GM21576 (cell line): Measurements from ENCODE around the gene PHYHIPL.

Source experiments
- ATAC-seq: cut with Tn5 transposase; IDR thresholded peaks from one replicate; pipeline ENCODE4 v1.9.1; 2021; ENCODE audit warnings: mild to moderate bottlenecking, moderate library complexity; ENCODE audit not compliant: unreplicated experiment

PHYHIPL gene

DNA sequence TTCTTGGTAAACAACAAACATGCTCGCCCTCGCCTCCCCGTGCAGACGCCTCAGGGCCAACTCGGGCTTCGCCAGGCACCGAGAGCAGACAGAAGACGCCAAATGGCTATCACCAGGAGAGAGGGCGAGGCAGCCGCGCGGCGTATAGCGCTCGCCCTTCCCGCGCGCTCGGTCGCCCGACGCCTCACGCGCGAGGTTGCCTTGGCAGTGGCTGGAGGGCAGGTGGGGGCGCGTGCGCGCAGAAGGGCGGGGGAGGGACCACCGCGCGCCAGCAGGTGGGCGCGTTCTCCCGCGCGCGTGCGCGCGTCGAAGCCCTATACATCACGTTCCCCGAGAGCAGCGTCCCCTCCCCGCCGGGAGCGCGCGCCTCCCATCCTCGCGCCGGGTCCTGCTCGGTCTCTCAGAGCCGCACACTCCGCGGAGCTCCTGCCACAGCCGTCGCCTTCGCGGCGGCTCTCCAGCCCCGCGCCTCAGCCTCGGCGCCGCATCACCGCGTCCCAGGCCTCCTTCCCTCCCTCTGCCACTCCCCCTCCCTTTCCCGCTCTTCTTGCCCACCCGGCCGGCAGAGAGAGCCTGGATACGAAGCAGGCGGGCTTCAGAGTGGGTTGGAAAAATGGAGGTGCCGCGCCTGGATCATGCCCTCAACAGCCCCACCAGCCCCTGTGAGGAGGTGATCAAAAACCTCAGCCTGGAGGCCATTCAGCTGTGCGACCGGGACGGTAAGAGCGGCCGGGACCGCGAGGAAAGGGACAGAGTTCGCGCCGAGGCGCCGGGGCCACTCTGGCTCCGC is at the start of gene PHYHIPL:
PHYHIPL (plus strand) TSS at position 403 of the 790 bp plus-strand sequence; CDS start at position 614, 211 bp downstream.
- ATAC-seq: no peak

DNA sequence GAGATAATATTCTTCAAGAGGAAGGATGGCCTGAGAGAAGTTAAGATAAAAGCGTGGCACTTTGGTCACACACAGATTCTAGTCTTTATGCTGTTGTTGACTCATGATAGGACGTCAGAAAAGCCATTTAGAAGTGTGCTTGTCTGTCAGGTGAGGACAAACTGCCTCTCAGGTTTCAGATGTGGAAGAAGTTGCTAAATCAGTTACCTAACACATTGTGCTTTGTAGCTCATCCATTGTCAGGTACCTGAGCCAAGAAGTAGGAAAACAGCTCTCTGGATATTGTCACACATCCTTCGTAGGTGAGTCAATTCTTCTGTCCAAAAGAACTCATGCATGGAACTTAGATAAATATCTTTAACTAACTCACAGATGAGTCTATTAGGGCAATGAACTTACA is 49.5 kb upstream of the PHYHIPL start:
- ATAC-seq: no peak

DNA sequence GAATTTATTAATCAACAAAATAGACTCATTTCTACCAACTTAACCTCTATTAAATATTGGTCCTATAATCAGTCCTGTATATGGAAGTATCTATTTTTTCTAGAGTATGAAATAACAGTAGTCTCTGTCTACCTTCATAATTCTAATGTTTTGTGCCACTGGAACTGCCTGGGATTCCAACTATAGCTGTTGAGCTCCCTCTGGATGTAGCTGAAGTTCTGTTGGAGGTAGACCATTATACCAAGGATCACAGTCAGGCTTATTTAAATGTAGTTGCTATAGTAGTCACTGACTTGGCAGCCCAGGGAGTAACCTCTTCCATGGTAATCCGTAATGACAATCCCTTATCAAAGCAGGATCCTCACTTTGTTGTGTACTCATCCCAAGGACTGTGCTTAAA is 48.5 kb upstream of the PHYHIPL start:
- no peak for ATAC-seq

DNA sequence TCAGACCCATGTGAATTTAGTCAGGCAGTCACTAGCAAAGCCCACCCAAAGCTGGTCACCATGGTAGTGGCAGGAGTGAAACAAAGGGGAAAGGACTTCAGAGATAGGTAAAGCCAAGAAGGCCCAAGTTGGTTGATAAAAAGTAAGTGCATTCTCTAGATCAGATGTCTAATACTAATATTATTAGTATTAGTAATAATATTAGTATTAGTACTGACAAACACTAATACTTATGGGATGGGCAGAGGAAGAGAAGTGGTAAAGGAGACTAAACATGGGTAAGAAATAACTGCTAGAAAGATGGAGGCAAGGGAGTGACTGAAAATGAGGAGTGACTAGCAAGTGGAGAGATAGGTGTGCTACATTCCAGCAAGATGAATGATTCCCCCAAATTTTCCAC is 46.6 kb upstream of the PHYHIPL start:
- no peak for ATAC-seq

DNA sequence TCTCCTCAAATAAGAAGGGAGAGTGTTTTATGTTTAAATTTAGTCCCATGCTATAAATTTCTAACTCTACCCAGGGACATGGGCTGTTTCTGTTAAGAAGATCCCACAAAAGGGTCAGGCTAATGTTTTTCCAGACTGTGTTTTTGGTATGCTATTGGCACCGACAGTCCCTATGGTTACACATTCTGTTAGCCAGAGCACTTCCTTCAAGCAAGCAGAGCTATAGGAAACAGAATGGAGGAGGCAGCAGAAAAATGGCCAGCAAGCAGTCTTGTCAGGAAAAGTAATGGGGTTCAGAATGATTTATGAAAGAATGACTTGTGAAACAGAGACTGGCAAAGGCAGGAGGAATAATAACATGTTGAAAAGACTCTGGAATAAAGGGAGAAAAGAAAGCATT is 44.8 kb upstream of the PHYHIPL start:
- ATAC-seq: no peak

DNA sequence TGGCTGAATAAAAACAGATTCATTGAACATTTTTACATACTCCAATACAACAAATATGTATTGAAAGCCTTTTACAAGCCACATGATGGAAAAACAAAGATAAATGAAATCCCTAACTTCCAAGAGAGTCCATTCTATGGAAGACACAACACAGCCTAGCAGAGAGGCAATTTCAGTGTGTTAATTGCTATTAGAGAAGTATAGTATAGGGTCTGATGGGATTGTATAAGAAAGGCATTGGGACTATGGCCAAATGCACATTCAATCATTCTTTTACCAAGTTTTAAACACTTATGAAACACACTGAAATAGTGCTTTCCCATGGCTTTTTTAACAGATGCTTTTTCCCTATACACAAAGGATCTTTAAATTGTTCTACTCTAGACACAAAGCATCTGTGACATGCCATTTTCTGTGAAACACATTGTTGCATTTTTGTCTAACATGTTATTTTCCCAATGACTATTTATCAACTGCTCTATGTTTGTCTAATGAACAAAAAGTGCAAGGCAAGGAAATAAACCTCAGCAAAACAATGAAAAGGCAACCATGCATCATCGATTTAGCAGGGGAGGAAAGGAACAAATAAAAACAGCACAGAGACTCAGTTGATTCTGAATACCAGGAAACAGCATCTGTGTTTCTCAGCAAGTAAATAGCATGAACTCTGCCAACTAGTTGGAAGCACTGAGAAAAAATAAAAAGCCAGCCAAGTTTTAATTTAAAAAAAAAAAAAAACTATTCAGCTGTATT is 42.4 kb upstream of the PHYHIPL start:
- ATAC-seq: no peak

DNA sequence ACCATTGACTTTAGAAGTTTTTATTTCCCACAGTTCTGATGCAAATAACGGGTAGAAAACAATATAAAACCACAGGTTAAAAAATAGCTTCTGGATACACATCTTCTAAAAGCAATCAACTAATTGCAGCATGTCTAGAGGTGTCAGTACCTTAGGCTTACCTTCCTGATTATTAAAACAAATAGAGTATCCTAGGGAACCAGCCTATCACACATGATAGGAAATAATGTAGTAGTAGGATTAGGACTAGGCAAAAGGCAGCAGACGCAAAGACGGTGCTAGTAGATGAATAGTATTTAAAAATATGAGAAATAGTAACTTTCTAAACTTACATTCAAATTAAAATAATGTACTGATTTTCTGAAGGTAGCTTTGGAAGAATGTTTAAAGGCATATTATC is 41.7 kb upstream of the PHYHIPL start:
- ATAC-seq: no peak

DNA sequence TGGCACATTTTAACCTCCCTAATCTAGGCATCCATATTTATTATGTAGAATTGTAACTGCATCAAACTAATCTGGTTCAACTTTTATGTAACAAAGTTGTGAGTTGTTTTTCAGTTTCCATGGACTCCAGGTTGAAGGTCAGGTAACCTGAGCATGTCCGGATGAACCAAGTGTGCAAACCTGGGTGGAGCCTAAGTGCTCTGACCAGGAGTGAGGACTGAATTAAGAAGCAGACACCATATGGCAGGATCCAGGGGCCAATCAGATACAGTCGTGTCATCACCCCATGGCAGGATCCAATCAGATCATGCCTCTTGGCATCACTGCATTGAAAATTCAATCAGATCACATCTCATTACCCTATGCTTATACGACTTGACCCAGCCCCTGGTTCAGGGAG is 41.2 kb upstream of the PHYHIPL start:
- no peak for ATAC-seq

DNA sequence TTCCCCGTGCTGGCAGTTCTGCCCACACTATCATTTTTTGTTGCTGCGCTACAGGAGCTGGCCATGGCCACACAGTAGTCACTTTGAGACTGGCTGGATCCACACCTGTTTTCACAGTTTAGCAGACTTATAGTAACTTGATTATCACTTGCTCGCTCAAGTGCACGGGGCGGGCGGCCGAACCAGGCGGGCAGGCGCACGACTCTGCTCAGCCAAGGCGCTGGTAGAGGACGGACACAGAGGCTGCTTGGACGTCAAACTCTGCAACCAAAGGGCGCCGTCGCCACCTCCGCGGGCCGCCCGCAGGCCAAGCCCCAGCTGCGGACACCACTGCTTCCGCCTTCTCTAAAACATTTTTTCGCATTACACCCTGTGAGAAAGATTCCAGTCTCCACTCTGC is 38.4 kb upstream of the PHYHIPL start:
- ATAC-seq: no peak

DNA sequence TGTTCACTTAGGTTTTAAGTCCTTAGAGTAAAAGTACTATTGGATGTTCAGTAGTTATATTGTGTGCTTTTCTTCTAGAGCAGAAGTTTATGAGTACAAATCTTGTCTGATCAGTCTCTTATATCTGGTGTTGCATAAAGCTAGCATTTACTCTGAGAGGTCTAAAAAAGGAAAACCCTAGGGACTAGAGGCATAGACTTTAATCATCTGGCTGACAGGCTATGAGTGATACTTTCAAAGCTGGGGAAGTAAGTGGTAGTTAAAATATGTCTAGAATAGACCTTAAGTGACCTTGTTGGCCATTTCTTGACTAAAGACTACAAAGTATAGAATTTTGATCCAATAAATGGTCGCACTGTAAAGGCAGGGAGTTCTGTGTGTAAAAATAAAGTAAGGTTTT is 32.9 kb upstream of the PHYHIPL start:
- no peak for ATAC-seq

DNA sequence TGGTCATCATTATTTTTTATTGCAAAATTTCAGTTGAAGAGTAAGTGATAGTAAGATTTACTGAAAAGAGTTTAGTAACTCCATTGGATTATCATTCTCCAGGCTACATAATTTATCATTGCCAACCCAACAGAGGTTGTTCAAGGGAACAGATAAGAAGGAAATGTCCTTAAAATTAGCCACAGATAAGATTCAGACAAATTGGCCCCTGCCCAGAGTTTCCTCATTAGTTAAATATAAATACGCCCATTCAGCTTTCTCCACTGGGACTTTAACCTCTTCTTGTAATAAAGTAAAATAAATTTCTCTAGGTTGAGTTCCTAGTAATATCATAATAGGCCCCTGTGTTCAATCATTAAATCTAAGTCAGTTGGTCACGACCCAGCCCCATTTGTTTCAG is 27.7 kb upstream of the PHYHIPL start:
- ATAC-seq: no peak

DNA sequence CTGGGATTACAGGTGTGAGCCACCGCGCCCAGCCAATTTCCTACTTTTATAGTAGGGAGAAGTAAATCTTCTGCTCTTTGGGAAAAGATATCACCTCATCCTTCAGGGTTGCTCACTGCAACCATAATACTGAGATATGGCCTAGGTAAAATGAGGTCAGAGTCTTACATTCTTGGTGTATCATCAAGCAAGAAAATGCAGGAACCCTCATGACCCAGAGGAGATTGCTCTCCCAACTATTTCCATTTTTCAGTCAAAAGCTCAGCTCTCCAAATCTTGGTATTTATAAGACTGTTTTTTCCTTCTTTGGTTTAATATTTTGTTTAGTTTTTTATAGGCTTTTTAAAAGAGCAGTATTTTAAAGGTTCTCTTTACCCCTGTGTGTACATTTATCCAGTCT is 20.9 kb upstream of the PHYHIPL start:
- no peak for ATAC-seq

DNA sequence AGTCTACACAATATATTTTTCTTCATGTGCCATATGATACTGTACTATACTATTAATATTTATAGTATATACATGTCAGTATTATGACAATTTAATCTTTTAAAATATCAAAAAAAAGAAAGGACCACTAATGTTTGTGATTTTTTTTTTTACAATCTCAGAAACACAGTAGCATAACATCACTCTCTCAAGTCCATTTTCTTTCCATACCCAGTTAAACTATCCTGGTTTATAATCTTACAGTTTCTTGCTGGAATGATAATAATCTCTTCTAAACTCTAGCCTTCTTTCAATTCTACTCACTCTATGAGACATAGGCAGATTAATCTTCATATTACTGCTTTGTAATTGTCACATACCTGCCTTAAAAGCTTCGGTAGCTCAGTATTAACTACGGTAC is 8.9 kb upstream of the PHYHIPL start:
- no peak for ATAC-seq

DNA sequence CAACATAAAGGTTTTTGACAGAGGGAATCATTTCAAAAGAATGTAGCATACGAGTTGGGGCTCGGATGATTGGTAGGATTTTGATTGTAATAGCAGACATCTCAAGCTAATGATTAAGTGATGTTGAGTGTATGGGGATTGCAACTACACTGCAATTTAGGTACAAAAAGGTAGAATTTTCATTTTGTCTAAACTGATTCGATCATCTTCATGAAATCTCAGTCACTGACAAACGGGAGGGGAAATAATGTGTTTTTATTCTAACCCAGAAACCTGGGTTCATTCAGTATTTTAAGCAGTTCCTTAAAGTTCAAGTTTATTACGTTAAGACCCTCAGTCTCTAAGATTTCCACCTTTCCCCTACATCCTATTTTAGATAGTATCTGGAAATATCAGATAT is 3.9 kb upstream of the PHYHIPL start:
- no peak for ATAC-seq

DNA sequence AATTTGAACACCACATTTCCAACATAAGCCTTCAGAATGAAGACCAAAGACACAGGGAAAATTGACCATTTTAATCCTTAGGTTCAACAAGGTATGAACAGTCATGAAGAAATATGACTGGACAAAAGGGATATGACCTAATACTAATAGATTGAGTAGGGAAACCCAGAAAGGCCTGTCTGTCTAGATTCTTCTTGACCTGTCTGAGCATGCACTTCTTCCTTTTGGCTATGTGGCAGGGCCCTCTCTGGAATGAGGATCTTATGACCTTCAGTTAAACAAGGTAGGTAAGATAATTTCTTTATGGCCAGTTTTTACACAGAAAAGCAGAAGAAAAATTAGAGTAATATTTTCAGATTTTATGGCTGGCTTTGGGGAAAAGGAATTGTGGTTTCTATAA is 3.0 kb upstream of the PHYHIPL start:
- ATAC-seq: no peak

DNA sequence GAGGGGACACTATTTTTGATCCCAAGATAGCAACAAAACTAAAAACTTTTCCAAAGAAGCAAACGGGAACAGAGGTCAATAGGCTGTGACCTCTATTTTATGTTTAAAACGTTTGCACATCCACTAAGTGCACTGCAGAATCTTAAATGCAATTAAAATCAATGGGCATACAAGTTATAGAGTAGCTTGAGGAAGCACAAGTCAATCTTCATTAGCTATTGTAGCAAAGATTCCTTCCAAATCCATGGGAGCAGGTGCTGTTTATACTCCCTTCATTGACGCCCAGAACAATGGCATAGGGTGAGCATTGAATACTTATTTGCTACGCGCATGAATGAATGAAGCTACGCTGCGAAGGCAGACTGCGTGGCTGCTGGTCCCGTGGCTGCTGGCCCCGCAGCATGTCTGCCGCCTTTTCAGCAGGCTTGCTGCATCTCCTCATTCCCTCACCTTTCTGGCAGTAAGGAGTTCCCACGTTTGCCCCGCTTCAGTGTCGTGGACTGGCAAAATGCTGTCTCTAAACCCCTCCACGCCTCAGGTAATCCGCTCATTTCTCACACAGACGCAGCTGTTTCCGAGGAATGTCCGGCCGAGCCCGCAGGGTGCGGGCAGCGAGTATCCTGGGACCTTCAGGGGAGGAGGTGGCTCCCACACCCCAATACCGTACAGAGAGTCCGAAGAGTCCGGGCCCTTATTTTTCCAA is 754 bp upstream of the PHYHIPL start:
- ATAC-seq: no peak

DNA sequence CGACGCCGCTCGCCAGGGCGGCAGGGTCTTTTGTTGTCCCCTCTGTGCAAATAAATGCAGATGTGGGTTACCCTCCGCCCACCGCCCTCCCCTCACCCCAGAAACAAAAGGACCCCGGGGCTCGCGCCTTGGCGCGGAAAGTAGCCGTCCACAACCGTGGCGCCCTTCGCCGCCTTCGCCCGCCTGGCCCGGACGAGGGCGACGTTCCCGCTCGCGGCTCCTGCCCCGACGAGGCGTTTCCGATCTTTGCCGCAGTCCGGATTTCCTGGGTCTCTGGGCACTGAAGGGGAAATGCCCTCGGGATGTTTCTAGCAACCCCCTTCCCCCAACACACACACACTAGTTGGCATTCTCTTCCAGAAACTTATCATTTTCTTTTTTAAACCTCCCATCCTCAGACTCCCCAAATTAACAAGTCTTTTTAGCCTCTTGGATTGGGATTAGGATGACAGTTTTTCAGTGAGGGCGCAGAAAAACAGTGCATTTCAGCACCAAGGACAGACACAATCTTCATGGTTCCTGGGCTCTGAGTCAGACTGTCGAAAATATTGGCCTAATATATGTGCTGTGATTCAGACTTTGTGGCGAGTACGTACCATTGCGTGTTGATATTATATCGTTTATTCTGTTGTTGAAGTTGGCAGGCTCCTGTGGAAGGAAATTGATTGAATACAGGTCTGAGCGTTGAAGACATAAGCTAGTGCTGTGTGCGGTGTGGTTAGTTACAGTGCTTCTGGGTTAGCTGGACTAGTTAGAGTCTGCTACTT is 771 bp downstream of the PHYHIPL start:
- ATAC-seq: no peak

DNA sequence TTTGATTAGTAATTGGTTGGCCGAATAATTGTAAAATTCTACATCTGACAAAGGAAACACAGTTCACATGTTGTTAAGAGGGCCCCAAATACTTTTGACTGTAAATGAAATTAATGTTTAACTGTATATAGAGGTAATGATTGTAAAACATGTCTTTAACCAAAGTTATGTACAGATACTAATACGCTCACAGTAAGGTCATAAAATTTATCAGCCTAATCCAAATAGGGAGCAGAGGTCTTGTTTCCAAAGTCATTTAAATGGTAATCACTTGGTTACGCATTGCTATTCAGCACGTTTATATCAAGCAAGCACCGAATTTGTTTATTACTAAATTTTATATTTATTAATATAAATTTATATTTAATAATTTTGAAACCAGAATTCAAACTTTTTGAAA is 1.4 kb downstream of the PHYHIPL start:
- no peak for ATAC-seq

DNA sequence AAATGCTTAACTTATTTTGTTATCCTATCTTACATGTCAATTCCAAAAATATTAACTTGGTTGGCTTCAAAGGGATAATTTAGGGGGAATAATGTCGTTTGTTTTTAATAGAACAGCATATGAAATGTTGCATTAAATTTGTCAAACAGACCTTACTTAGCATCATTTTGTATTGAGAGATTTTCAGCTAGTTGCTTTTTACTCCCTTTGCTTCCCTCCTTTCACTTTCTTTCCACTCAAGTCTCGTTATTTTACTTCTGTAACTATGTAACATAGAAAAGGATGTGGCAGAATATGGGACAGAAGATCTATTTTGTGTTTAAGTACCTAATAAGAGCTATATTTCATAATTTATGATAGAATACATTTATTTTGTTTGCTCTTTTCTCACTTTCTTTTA is 2.6 kb downstream of the PHYHIPL start:
- no peak for ATAC-seq

DNA sequence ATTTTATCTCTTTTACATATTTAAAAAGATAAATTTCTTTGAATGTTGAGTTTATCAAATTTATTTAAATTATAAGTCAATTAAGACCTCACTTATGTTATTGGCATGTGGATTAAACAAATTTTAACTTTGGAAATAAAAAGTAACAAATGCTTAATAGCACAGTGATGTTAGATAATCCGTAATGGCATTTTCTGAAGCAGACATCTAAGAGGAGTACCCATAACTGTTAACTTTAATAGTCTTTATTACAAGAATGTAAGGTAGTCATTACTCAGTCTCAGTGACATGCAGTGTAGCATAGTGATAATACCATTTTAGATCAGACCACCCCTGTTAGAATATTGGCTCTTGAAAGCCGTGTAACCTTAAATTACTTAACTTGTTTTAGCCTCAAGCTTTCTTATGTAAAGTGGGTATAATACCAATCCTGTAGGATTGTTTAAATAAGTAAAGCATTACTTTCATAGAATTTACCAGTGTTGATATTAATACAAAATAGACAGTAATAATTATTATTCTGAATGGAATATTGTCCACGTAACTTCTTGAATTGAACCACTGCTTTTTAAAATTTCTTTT is 4.3 kb downstream of the PHYHIPL start:
- no peak for ATAC-seq

DNA sequence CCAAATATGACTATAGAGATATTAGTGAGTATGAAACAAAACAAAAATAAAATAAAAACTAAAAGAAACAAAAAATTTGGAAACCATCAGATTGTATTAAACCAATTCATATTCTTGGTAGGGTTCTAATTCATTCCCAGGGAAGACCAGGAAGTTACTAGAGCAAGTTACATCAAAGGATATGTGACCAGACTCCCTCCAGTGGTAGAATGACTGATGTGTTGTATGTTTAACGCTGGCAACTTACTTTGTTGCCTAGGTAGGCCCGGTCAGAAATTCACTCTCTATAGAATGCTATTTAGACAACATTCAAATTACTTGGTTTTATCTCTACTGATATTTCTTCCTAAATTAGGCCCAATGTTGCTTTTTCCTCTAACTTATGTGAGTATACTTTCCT is 5.2 kb downstream of the PHYHIPL start:
- ATAC-seq: peak; percentile 66
